GM10847 (cell line): ENCODE data around the gene TEF.

Experiments
- POLR2A ChIP-seq: IDR thresholded peaks from 2 replicates; pipeline ENCODE4 v1.6.1; 2011; ENCODE audit not compliant: insufficient read length; ENCODE audit errors: extremely low read depth

TEF gene

DNA sequence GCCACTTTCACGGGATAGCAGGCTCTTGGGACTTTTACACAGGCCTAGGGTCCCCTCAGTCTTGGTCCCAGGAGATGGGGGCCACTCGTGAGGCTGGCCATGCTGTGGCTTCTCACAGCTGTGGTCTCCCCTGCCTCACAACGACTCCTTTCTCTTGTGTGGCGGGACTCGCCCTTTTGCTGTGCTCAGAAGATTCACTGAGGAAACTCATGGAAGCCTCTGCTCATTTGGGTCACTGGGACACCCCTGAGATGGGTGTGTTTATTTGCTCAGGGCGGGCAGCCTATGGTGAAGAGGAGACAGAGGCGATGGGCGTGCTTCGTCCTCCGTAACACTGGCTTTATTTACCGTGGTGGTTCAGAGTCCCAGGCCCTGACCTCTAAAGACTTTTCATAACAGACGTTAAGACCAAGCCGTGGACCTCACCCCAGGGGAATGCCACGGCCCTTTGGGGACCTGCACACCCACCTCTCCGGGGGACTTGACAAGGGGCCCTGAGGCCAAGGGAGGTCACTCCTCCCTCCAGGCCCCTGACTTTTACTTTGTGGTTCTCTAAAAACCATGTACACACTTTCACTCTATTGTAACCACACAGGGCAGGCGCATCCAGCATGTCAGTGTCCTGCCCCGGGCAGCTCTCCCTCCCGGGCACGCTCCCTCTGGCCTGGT, 15.5 kb downstream of the TEF start:
- no peak for TF ChIP-seq POLR2A

DNA sequence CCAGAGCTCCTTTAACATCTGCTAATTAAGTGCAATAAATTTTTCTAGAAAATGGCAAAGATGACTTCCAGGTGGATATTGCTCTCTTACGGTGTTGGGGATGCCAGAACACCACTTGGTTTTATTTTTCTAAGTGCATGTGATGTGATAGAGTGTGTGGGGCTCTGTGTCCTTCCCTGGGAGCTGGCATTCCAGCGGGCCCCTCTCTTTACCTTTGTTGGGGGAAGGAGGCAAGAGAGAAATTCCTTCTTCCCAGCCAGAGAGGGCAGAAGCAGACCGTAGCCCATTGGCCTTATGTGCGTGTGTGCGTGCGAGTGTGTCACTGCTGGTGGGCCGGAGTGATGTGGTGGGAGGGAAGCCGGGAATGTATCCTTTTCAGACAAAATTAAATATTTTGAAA, 17.2 kb downstream of the TEF start:
- no peak for TF ChIP-seq POLR2A

DNA sequence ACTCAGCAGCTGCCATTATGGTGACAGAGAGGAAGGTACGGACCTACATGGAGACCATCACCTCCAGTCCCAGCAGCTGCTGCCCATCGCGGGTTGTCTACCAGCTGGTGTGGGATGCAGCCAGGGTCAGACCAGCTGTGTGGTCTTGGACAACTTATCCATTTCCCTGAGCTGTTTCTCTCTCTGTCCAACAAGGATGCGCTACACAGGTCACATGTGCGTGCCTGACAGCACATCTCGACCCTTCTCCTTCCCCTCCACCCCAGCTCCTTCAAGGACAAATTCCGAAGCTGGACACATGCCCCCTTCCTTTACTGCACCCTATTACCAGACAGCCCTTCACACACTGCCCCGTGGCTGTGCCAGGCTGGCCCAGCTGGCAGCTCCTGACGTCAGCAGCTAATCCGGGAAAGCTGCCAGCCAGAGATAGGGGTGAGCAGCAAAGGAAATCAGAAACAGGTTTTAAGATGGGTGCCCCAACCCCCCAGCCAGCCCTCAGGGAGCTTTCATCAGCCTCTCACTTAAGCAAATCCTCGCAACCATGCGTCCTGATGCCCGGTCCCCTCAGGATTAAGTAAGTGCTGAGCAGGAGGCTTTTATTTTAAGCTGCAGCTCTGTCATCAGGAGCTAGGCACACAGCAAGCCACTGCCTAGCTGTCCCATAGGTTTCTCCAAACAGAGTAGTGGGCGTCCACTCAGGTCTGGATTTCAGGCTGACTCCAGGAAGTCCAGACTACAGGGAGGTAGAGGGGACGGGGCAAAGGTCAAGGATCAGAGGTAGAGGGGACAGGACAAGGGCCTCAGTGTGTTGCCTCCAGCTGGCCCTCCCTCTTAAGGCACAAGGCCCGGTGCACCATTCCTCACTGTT, 20.3 kb downstream of the TEF start:
- TF ChIP-seq POLR2A, result no peak

DNA sequence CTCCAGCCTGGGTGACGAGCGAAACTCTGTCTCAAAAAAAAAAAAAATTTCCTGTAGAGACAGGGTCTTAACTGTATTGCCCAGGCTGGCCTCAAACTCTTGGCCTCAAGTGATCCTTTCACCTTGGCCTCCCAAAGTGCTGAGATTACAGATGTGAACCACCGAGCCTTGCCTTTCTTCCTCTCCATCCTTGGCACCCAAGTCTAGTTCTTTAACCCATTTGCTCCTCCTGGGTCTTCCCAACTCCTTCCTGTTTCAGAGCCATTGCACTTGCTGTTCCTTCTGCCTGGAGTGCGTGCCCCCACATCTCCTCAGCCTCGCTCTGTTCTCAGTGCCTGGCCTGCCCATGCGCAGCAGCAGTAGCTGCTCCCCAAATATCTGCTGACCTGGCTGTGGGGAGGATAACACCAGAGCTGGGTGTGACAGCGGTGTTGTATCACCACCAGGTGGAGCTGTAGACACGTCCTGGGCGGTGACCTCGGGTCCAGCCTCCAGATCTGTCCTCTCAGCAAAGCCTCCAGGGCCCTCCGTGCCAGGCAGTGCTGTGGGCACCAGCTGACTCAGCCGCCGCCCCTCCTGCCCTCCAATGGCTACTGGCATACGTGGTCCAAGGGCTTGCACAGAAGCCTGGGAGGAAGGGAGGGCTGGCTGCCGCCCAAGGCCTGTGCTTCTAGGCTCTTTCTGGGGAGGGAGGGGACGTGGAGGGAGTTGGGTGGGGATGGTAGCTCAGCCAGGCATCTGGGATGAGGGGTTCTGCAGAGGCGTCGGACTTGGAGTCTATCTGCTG, 22.0 kb downstream of the TEF start:
- no peak for TF ChIP-seq POLR2A

DNA sequence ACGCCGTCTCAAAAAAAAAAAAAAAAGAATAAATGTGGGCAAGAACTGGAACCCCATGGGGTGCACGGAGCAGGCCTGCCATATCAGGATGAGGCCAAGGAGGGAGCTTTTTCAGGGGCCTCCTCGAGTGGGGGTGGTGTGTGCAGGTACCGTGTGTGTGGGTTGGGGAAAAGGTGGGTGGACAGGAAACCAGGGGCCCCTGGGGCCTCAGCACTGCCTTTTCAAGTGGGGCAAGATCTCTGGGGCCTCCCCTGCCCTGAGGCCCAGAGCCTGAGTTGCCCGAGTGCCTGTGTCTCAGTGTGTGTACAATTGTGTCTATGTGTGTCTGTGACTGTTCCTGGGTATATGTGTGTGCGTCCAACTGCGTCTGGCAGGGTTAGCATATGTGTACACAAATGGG, 23.8 kb downstream of the TEF start:
- no peak for TF ChIP-seq POLR2A

DNA sequence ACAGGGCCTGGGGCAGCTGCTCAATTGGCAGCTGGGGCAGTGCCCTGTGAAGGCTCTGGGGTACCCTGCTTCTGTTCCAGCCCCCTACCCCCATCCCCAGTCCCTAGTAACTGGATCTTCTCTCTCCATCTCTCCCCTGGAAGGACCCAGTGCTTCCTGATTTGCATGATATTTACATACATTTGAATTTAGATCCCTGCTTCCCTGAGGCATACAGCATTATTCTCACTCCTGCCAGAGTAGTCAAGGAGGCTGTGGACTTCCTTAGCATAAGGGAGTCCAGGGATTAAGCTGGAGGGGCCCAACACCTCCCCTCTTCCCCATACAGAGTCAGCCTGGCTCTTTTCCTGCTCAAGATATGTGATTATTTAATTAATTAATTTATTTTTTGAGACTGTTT, 24.7 kb downstream of the TEF start:
- no peak for TF ChIP-seq POLR2A

DNA sequence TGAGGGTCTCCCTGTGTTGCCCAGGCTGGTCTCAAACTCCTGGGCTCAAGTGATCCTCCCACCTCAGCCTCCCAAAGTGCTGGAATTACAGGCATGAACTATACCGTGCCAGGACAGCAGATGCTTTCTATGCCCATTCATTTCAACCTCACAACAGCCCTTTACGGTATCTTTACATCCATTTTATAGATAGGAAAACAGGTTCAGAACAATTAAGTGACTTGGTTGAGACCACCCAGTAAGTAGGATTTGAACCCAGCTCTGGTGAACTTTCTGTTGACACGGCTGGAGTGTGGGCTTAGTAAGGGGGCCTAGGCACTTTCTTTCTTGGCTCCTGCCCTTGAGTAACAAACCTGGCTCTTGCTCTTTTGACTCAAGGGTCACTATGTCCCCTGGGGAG, 25.7 kb downstream of the TEF start:
- no peak for TF ChIP-seq POLR2A

DNA sequence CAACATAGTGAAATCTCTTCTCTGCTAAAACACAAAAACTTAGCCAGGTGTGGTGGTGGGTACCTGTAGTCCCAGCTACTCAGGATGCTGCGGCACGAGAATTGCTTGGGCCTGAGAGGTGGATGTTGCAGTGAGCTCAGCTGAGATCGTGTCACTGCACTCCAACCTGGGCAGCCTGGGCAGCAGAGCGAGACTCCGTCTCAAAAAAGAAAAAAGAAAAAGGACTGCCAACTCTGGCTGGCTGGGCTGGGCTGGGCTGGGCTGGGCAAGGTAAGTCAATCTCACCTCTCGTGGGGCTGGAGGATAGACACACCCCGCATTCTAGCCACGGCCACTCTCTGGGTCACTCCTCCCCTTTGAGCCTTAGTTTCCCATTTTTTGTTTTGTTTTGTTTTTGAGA, 26.9 kb downstream of the TEF start:
- no peak for TF ChIP-seq POLR2A

DNA sequence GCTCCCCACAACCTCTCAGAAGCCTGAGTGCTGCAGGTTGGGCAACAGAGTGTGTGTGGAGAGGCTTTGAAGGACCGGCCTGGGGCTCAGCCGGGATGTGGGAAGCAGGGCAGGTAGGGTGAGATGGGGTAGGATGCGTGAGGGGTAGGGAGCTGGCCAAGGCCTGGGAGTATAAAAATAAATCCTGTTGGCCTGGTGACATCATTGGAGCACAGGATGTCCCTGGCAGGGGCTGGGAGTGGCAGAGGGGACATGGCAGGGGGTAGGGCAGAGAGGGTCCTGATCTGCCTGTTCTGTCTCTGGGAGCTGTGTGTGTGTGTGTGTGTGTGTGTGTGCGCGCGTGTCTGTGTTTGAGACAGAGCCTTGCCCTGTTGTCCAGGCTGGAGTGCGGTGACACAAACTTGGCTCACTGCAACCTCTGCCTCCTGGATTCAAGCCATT, 28.6 kb downstream of the TEF start:
- no peak for TF ChIP-seq POLR2A

DNA sequence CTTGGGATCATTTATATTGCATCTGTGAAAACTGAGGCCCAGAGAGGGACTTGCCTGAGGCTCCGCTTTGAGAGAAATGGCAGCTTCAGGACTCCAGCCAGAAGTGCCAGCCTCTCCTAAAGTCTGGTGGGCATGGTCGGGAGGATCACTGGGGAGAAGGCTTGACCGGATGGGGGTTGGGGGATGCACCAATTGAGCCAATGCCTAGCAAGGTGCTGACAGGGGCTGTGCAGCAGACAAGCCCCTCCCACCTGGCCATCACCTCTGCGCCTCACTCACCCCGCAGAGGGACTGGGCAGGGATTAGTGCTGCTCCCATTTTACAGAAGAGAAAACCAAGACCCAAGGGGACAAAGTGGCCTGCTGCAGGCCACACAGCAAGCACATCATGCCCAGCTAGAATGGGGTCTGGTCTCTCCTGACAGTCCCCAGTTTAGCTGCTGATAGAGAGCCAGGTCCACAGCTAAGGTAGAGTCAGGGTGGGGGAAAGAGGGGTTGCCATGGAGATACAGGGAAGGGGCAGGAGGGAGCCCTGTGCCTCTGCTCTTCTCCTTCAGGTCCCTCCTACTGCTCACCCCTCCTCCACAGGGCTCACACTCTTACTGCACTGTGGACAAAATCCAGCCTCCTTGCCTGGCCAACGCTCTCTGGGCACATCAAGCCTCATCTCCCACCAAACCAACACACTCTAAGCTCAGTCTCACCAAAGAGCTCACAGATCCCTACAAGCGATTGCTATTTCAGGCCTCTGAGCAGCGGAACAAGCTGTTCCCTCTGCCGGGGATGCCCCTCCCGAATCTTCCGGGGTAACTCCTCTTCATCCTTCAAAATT, 29.5 kb downstream of the TEF start:
- TF ChIP-seq POLR2A, result no peak

DNA sequence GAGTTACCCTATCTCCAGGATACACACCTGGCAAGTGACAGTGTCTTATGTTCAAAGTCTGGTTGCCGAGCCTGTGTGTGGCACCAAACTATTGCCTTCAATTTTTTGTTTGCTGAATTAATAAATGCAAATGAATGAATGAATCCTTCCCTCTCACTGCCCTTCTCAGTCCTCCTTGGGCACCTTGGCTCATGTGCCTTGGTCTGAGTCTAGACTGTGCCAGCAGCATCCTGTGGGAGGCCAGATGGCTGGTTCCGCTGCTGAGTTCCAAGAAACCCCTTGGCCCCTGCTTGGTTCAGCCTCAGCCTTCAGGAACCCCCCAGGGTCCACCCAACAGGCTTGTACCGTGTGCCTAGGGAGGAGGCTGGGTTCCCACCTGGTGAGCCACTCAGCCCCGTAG, 33.8 kb downstream of the TEF start:
- TF ChIP-seq POLR2A, result no peak

DNA sequence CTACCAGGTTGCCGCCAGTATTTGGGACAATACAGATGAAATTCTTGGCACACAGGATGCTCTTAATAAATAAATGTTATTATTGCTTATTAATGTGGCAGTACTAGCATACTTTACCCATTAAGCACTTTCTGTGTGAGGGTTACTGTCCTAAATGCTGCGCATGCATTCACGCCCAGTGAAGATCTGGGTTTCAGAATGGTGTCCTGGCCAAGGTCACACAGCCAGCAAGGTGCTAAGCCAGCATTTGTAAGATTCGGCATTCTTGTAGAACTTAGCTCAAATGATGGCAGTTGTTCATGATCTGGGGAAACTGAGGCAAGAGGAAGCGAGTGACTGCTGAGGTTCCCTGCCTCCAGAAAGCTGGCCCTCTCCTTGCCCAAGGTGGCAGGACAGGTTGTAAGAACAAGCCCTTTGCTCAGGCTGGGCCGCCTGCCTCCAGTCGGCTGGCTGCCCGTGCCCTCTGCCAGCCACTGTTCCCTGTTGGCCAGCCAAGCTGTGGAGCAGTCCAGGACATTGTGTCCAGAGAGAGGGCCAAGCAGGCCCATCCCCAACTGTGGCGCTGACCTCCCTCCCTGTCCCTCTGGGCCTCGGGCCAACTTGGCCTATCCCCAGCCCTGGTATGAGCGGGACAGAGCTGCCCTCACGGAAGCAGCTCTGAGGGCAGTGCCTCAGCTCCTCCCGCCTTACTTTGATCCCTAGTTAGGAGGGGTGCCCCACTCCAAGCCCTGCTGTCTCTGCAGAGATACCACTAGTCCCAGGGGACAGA, 36.1 kb downstream of the TEF start:
- no peak for TF ChIP-seq POLR2A

DNA sequence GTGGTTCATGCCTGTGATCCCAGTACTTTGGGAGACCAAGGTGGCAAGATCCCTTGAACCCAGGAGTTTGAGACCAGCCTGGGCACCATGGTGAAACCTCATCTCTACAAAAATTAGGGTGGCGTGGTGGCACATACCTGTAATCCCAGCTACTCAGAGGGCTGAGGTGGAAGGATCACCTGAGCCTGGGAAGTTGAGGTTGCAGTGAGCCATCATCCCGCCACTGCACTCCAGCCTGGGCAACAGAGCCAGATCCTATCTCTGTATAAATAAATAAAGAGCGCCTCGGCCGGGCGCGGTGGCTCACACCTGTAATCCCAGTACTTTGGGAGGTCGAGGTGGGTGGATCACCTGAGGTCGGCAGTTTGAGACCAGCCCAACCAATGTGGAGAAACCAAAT, 37.0 kb downstream of the TEF start:
- TF ChIP-seq POLR2A, result no peak

DNA sequence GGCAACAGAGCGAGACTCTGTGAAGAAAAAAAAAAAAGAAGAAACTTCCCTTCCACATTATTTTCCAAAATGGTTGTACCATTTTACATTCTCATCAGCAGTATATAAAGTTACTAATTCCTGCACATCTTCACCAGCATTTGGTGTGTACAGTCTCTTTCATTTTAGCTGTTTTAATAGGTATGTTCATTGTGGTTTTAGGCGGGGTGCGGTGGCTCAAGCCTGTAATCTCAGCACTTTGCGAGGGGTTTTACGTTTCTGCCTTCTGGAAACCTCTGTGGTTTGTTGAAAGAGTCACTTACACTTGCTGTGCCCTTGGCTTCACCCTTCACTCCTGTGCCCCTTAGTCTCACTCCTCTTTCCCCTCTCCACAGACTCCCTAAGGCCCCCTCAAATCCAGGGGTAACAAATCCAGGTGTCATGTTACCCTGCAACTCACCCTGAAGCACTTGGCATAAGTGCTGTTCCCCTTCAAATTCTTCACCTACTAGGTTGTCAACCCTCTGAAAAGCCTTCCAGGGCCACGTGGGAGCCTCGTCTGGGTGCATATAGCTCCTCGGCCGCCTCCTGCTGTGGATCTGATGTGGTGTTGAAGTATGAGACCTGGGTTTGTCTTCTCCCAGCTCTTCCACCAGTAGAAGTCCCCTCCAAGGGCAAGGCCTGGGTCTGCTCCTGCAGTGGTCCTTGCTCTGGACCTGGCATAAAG, 44.1 kb downstream of the TEF start:
- no peak for TF ChIP-seq POLR2A
